ENCODE measurements around the gene ZMIZ1. TPM values are rescaled to one million over a fixed set of nuclear protein-coding genes. Genes with fewer than 3 reads are reported as not detected.

ZMIZ1 gene
- total RNA-seq, 1 donor from 2014 or later, result 84.7 TPM

- Histone ChIP-seq H3K4me3 (no peak overlapping the region), H3K36me3 (peaks cover 77% of the 10 kb centered on the region)
- no peak for TF ChIP-seq CTCF (IDR thresholded peaks at IDR 0.05)
Observed at GRCh38 chr10:79215531-79215930, 146.8 kb downstream of the ZMIZ1 start.

GRCh38 chr10:79219322-79219957 is 150.7 kb downstream of the ZMIZ1 start:
- Histone ChIP-seq H3K4me1 (peaks cover 47% of the 10 kb centered on the region), H3K36me3 (peaks cover 48% of the 10 kb centered on the region), H3K9me3 (no peaks in the 10 kb centered on the region), H3K4me3 (no peak overlapping the region), H3K27ac (no peak overlapping the region), H3K27me3 (no peaks in the 10 kb centered on the region)
- DNase-seq (no peak), ATAC-seq (no peak)
- intact Hi-C loops (cut with DNase I), result no loop called here
- TF ChIP-seq CTCF (IDR thresholded peaks at IDR 0.05), result no peak

More at GRCh38 chr10:79215531-79215930, 146.8 kb downstream of the ZMIZ1 start:
- H3K4me1 ChIP-seq, result peaks cover 8% of the 10 kb centered on the region
- no peak for ATAC-seq
- no peaks in the 10 kb centered on the region for H3K9me3 ChIP-seq
- H3K27ac ChIP-seq, result no peak overlapping the region
- intact Hi-C loops (cut with DNase I), result no loop called here
- no peak for DNase-seq
- no peaks in the 10 kb centered on the region for H3K27me3 ChIP-seq

GRCh38 chr10:79220307-79220706 is 151.5 kb downstream of the ZMIZ1 start:
- Histone ChIP-seq H3K27ac (no peak overlapping the region), H3K4me1 (peaks cover 53% of the 10 kb centered on the region), H3K9me3 (no peaks in the 10 kb centered on the region), H3K27me3 (no peaks in the 10 kb centered on the region), H3K4me3 (no peak overlapping the region), H3K36me3 (peaks cover 42% of the 10 kb centered on the region)
- ATAC-seq, result no peak
- DNase-seq, result peak; percentile 61
- no peak for TF ChIP-seq CTCF (IDR thresholded peaks at IDR 0.05)
- intact Hi-C loops (cut with DNase I), result no loop called here

- DNase-seq (peak; percentile 70), ATAC-seq (peak; percentile 6)
- Histone ChIP-seq H3K36me3 (peaks cover 32% of the 10 kb centered on the region), H3K4me1 (peaks cover 53% of the 10 kb centered on the region), H3K27me3 (no peaks in the 10 kb centered on the region), H3K4me3 (no peak overlapping the region), H3K27ac (peak overlapping the region; percentile 83), H3K9me3 (no peaks in the 10 kb centered on the region)
- intact Hi-C loops (cut with DNase I), result no loop called here
- peak; percentile 5 for TF ChIP-seq CTCF (IDR thresholded peaks at IDR 0.05)
Observed at GRCh38 chr10:79221110-79222051, 152.6 kb downstream of the ZMIZ1 start.

- peaks cover 53% of the 10 kb centered on the region for H3K4me1 ChIP-seq
- H3K9me3 ChIP-seq, result no peaks in the 10 kb centered on the region
- DNase-seq (no peak), ATAC-seq (no peak)
- no peak for TF ChIP-seq CTCF (IDR thresholded peaks at IDR 0.05)
- H3K36me3 ChIP-seq, result peaks cover 29% of the 10 kb centered on the region
- H3K27ac ChIP-seq, result peak overlapping the region; percentile 83
- no peak overlapping the region for H3K4me3 ChIP-seq
- intact Hi-C loops (cut with DNase I), result no loop called here
- H3K27me3 ChIP-seq, result no peaks in the 10 kb centered on the region
Observed at GRCh38 chr10:79222186-79222585, 153.4 kb downstream of the ZMIZ1 start.
